Measurements from ENCODE around the gene PGBD5.

PGBD5 gene

DNA sequence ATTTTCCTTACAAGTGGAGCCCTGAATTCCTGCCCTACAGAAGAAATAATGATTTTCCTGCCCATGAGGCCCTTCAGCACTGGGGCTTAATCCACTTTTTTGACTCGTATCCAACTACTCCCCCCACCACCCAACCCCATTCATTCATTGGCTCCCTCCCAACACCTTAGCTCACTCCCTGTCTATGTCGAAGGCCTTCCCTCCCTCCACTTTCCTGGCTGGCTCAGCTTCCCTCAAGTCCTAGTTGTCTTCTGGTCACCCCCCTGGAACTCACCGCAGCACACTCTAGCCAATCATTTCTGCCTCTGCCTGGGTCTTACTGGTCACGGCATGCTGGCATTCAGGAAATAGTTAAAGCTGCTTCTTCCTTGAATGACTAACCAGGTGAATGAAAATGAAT lies 118.9 kb downstream of the PGBD5 start:
- in situ Hi-C loops (cut with MboI; ENCODE audit: low sequenced_read_pairs) = no loop called here

DNA sequence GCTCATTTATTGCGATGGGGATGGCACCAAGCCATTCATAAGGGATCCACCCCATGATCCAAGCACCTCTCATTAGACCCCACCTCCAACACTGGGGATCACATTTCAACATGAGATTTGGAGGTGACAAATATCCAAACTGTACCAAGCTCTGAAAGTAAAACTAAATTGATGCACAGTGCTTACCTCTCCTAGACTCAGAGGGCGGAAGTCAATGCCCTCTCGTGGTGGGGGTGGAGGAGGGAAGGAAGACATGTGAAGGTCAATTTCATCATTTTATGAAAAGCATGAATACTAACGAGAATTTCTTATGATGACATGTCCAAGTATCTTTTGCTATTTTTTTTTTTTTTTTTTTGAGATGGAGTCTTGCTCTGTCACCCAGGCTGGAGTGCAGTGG lies 120.0 kb downstream of the PGBD5 start:
- in situ Hi-C loops (cut with MboI; ENCODE audit: low sequenced_read_pairs) = no loop called here

DNA sequence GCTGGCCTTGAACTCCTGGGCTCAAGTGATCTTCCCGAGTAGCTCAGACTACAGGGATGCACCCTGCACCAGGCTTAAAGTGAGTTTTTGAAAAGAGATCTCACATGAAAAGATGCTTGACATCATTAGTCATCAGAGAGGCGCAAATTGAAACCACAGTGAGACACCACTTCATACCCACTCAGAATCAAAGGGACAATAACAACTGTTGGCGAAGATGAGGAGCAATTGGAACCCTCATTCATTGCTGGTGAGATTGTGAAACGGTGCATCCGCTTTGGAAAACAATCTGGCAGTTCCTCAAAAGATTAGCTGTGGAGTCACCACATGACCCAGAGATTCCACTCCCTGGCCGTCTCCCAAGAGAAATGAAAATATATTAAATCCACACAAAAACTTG lies 122.3 kb downstream of the PGBD5 start:
- in situ Hi-C loops (cut with MboI; ENCODE audit: low sequenced_read_pairs) = no loop called here

DNA sequence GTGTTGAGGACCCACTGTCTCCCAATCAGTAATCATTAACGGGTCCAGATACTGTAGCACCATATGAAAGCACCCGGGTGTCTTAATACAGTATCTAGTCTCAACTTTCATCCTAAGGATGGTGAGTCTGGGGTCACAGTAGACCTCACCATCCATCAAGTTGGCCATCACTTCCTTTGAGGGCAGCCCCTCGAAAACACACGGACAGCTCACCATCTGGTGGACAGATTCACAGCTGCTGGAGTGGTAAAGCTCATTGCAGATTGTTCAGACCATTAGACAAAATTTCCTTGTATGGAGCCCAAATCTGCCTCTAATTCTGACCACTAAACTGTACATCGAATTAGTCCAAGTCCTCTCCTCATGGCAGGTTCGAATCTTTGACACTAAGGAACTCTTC lies 123.1 kb downstream of the PGBD5 start:
- in situ Hi-C loops (cut with MboI; ENCODE audit: low sequenced_read_pairs) = no loop called here

DNA sequence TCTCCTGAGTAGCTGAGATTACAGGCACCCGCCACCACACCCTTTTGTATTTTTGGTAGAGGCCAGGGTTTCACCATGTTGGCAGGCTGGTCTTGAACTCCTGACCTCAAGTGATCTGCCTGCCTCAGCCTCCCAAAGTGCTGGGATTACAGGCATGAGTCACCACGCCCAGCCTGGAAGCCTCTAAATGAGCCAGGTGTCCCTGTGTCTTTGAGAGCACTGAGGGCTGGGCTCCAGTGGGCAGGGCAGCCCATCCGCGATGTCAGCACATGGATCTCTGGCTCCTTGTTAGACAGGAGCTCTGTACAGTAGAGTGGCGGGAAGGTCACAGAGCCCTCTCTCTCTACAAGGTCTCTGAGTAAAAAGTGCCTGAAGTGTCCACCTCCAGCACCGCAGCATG lies 124.3 kb downstream of the PGBD5 start:
- in situ Hi-C loops (cut with MboI; ENCODE audit: low sequenced_read_pairs) = no loop called here

DNA sequence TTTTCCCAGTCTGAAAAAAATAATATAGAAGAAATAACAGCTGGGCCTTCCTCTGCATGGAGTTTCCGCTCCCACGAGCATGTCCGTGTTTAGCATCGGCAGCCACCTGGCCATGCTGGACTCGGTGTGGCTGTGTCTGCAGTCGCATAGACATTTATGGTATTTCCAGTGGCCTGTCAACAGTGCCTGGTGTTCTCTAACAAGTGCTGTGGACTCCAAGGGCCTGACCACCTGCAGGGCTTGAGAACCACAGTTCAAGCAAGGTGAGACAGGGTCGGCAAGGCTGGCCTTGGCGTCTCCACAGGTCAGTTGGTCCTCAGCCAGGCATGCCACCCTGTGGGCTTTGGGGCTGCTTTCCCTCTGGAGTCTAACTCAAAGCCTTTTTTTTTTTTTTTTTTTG lies 124.8 kb downstream of the PGBD5 start:
- in situ Hi-C loops (cut with MboI; ENCODE audit: low sequenced_read_pairs) = no loop called here

DNA sequence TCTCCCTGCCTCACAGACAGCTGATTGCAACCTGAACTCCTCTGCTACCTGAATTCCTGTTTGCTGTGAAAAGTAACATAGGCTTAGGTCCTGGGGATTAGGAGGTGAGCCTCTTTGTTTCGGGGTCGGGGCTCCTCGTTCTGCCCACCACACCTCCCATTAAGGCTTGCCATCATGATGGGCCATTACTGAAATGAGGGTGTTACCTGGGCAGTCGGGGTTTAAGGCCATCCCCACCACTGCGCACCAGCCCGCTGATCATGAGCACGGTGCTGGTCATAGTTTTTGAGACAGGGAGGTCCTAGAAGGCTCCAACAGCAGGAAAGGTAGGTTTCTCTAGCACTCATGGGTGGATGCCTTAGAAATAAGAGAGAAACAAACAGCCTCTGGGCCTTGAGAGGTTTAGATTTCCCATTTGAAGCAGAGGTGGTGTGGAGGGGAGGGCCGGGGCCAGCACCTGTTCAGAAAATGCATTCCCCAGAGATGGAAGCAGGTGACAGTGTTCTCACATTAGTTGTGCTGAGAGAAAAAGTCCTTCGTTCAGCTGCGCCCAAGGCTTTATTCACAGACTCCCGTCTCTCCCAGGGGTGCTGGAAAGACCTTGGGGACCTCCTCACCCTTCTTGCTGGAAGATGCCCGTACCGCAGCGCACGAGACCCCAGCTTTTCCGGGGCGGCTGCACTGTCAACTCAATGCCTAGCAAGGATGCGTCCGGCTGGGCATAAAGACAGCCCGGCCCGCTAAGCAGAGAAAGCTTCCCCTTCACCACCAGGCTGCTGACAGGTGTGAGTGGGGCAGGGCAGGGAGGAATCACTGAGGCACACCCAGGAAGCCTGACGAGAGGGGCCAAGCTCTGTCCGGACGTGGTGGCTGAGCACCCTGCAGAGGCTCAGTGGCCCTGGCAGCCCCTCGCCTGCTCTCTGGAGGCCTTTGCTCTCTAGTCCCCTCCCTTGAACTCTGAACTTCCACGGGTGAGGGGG lies 125.5 kb downstream of the PGBD5 start:
- in situ Hi-C loops (cut with MboI; ENCODE audit: low sequenced_read_pairs) = no loop called here

DNA sequence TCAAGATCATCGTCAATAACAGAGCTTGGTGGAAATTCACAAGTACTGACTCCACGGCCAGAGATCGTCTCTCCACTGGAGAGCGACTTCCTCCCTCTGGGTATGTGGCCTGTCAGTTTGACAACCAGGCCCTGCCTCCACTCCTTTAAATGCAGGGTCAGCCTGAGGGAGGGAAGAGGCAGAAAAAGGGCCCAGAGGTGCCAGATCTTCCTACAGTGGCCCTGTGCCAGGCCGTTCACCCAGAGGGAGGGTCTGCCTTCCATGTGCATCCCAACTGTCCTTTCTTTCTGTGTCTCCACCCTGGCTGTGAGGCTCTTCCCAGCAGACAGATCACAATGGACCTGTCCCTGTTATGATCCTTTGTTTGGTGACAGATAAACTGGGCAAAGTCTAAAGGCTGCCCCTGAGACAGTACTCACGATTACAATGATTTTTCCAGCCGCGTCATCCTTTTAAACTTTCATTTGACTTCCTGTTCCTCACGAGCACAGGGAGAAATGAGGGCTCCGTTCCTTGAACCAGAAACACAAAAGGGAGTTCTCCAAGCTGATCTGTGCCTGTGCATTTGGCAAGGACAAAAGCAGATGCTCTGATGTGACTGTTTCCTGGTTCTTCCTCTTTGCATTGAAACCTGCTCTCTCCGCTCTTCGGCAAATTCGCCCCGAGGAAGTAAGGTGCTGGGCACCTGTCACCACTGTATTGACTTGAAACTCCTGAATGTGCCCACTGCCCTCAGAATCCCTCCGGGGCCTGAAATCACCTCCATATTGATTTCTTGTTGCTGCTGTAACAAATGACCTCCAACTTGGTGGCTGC lies 126.7 kb downstream of the PGBD5 start:
- in situ Hi-C loops (cut with MboI; ENCODE audit: low sequenced_read_pairs) = no loop called here

DNA sequence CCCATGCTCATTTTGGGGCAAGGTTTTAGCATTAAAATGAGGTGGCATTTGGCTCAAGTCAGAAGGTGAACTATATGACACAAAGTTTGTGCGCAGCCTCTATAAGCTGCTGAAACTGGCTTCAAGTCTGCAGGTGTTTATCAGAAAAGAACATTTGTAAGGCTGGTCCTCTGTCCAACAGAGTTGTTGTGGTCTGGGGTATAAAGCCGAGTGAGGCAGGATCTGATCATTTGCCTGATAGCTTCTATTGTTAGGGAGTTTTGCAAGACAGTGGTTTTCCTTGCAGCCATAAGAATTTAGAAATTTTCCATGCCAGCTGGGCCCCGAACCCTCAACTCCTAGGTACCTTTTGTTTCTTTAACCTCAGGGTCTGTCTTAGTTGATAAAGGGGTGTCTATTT lies 130.8 kb downstream of the PGBD5 start:
- in situ Hi-C loops (cut with MboI; ENCODE audit: low sequenced_read_pairs) = no loop called here

DNA sequence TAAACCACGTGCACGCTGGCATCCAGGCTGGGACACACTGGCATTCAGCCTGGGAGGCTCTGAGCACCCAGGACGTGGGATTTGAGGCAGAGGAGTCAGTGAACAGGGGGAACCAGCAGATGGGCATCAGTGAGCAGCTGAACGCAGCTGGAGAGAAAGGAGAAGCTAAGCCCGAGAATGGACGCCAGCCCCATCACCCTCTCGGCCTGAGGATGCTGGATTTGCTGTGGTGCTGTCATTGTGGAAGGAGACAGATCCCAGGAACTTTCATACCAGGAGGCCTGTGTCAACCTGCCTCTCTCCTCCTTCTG lies 132.8 kb downstream of the PGBD5 start:
- in situ Hi-C loops (cut with MboI; ENCODE audit: low sequenced_read_pairs) = no loop called here

DNA sequence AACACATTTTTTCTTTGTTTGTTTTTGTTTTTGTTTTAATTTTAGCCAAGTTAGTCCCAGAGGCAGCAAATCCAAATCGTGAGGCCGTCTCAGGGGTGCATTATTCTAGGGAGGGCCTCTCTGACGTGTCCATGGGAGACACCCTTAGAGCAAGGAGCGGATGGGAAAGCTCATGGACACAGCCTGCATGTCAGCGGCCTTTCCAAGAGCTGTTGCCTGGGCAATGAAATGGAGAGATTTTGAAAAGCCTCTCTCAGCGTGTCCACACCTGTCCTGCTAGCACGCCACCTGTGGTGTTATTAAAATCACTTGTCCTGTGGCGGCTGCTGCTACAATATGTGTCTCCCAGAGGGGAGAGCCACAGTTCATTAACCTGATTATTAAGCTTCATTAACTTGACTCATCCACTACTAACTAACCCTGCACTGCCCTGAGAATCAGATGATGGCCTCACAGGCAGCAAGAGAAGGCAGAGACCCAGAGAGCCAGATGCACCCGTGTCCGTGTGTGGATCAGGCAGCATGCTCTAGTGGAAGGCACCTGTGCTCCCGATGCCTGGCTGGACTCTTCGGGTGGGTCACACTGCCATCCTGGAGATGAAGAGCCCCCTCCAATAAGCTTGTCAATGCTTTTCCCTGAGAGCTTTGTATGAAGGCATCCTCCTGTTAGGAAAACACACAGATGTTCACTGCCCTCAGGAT lies 133.3 kb downstream of the PGBD5 start:
- in situ Hi-C loops (cut with MboI; ENCODE audit: low sequenced_read_pairs) = no loop called here

DNA sequence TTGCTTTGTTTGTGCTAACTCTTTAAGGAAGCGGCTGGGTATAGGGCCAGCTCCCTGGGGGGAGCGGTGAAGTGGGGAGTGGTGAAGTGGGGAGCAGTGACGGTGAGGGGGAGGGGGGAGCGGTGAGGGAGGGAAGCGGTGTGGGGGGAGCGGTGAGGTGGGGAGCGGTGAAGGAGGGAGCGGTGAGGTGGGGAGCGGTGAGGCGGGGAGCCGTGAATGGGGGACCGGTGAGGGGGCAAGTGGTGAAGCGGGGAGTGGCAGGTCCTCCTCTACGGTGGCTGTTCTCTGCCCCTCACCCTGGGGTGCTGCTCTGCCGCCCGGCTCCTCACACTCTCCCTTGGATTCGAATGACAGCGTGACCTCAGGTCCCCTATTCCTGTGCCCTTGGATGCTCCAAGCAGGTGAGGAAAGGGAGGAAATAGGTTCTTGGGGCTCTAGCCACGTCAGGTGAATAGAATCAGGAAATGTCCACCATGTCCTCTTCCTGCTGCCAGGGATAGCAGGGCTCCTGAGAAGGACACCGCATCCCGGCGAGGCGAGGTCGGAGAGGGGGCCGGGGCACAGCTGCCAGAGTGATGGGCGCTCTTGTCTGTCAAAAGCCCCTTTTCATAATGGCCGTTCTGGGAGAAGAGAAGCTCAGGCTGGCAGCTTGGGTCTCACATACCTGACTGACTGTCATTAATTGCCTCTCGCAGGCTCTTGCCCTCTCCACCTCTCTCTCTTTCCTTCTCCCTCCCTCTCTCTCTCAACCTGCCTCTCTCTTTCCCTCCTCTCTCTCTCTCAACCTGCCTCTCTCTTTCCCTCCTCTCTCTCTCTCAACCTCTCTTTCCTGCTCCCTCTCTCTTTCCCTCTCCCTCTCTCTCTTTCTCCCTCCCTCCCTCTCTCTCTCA lies 134.2 kb downstream of the PGBD5 start:
- in situ Hi-C loops (cut with MboI; ENCODE audit: low sequenced_read_pairs) = no loop called here

DNA sequence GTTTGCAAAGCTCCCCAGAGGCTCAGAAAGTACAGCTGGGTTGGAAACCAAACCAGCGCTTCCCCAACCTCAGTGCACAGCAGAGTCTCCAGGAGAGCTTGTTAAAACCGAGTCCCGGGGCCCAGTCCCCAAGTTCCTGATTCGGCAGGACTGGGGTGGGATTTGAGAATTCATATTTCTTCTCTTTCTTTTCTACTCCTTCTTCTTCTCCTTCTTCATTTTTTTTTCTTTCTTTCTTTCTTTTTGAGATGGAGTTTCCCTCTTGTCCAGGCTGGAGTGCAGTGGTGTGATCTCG lies 136.8 kb downstream of the PGBD5 start:
- in situ Hi-C loops (cut with MboI; ENCODE audit: low sequenced_read_pairs) = no loop called here

DNA sequence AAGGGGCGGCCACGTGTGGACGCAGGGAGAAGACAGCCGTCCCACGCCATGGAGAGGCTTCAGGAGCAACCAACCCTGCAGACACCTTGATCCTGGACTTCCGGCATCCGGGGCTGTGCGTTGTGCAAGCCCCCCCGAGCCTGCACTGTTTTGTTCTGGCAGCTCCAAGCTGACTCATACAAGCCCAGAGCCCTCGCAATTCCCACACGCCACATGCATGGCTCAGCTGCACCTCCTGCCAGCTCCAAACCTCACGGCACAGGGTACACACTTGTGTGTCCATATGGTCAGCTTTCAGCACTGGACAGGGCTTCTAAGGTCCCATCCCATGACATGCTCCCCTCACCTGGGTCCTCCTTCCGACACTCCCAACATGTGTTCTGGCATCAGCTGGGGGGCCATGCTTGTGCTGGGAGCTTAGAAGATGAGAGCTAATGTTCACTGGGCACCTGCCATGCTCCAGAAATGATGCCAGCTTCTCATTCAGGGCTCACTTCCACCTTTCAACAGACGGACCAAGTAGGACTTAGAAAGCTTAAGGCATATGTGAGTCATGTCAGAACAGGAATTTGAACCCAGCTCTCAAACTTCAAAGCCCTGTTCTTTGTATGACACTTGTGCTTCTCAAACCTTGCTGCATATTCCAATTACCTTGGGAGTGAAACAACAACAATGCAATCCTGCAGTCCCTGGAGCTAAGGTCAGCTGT lies 137.3 kb downstream of the PGBD5 start:
- in situ Hi-C loops (cut with MboI; ENCODE audit: low sequenced_read_pairs) = no loop called here

DNA sequence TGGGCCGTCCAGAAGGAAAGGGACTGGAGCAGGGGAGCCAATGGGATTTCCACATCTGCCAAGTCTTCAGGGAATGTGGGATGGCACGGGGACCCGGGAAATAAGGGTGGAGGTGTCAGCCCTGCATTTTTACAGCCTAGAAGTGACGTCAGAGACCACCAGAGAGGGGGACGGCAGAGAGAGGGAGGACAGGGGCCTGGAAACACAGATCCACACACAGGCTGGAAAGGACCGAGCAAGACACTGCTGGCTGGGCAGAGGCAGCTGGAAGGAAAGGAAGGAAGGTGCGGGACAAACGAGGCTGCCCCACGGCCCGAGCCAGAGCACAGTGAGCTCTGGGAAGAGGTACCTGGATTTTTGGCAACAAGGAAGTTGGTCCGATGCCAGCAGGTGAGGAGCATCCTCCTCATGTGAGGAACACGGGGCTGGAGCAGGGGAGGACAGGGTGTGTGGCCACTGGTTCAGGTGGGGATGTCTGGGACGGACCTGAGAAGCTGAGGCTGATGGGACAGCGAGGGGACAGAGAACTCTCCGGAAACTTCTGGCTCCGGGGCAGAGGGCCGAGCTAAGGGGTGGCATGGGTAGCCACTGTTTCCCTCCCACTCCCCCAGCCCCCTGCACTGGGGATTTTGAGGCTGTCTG lies 138.3 kb downstream of the PGBD5 start:
- in situ Hi-C loops (cut with MboI; ENCODE audit: low sequenced_read_pairs) = no loop called here

DNA sequence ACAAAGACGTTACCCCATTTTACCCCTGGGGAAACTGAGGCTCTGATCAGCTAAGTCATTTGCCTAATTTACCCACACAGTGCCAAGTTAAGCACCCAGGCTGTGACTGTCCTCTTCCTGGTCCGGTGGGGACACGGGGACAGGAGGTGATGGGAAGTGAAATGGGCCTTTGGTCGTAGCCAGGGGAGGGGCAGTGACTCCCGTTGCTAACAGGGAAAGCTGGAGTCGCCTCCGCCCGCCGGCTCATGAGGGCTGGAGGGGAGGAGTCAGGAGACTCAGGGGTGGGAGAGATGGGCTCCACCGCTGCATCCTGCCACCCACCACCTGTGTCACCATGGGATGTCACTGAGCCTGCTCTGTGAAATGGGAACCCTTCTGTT lies 139.3 kb downstream of the PGBD5 start:
- in situ Hi-C loops (cut with MboI; ENCODE audit: low sequenced_read_pairs) = no loop called here

DNA sequence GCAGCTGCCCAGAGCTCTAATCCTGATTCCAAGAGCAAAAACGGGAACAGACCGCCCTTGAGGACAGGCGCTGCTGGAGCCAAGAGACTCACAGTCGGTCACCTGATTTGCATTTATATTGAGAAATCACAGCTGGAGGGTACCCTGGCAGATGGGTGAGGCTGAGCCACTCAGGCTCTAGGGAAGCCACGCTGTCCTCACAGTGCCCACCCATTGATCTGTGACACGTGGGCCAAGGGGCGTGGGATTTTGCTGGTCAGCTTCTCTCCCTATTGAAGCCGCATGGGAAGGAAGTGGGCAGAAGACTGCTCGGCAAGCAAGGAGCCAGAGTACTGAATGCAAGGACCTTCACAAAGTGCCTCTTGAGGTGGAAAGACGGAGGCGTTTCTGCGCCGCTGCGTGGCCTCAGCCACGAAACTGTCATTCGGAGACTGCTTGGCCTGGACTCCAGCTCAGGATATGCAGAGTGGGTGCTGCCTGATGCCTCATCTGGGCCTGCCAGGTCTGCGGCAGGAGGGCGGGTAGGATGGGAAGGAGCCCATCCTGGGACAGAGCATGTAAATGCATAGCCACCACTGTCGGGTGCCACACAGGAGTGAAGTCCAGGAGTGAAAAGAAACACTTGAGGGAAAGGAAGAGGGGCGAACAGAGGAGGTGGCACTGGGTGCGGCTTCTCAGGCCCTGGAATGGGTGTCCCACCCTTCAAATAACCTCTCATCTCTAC lies 139.8 kb downstream of the PGBD5 start:
- in situ Hi-C loops (cut with MboI; ENCODE audit: low sequenced_read_pairs) = no loop called here

DNA sequence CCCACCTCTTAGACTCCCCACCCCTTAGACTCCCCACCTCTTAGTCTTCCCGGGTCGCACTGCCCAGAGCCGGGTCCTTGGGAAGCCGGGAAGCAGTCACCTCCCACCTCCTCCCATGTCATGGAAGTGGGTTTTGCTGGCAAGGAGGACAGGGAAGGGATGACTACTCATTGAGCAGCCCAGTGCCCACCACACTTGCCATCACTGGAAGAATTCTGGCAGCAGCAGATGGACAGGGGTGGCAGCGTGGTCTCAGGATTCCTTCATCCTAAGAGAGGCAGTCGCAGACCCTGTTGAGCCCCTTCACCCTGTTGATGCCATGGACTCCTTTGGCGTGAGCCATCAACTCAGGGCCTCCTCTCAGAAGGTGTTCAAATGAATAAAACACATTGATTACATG lies 140.8 kb downstream of the PGBD5 start:
- in situ Hi-C loops (cut with MboI; ENCODE audit: low sequenced_read_pairs) = no loop called here

DNA sequence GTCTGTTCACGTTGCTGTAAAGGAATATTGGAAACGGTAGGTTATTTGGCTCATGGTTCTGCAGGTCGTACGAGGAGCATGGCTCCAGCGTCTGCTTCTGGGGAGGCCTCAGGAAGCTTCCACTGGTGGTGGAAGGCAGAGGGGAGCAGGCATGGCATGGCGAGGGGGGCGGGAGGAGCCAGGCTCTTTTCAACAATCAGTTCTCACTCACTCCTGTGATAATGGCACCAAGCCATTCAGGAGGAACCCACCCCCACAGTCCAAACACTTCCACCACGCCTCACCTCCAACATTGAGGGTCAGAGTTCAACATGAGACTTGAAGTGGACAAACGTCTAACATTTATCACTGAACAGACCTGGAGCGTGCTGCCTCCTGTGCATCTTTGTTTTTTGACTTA lies 141.2 kb downstream of the PGBD5 start:
- in situ Hi-C loops (cut with MboI; ENCODE audit: low sequenced_read_pairs) = no loop called here

Data from hTERT RPE-1 (cell line).